NCI-H2029 treated with DMSO at 0.1 percent for 48 hours (cell line): ENCODE measurements around the gene CNTLN.
"Not testable (repeated sequence)": the region's sequence is repeated elsewhere in the genome, so short reads cannot be mapped to it uniquely, and the experiment has no call there.

Experiments used
- DNase-seq: peaks from one replicate; lab custom pipeline; 2025; lab: John Stamatoyannopoulos, UW

Gene CNTLN

DNA sequence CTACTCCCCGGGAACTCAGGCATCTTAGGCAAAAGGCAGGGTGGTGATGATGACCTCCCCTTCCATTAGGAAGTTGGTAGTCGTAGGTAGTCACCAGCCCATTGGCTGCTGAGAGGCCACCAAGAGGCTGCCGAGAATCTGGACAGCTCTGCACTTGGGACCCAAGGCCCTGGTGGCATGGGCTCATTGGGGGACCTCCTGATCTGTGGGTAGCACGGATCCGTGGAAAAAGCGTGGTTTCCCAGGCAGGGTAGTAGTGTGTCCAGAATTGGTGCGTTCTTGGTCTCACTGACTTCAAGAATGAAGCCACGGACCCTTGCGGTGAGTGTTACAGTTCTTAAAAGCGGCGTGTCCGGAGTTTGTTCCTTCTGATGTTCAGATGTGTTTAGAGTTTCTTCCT is 158.8 kb downstream of the CNTLN start:
- DNase-seq = no peak

DNA sequence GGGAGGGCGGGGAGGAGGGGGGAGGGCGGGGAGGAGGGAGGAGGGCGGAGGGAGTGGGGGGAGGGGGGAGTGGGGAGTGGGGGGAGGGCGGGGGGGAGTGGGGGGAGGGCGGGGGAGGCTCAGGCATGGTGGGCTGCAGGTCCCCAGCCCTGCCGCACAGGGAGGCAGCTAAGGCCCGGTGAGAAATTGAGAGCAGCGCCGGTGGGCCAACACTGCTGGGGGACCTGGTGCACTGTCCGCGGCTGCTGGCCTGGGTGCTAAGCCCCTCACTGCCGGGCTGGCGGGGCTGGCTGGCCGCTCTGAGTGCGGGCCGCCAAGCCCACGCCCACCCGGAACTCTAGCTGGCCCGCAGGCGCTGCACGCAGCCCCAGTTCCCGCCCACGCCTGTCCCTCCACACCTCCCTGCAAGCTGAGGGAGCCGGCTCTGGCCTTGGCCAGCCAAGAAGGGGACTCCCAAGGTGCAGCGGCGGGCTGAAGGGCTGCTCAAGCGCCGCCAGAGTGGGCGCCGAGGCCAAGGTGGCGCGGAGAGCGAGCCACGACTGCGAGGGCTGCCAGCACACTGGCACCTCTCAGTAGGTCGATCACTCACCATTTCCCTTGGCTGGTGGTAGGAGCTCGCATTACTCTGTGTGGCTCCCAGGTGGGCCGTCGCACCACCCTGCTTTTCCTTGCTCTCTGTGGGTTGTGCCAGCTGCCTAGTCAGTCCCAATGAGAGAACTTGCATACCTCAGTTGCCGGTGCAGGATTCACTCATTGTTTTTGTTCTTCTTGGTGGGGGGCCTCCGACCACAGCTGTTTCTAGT is 160.2 kb downstream of the CNTLN start:
- no peak for DNase-seq

GRCh38 chr9:17315341-17315740 is 180.5 kb downstream of the CNTLN start:
- DNase-seq = no peak

DNA sequence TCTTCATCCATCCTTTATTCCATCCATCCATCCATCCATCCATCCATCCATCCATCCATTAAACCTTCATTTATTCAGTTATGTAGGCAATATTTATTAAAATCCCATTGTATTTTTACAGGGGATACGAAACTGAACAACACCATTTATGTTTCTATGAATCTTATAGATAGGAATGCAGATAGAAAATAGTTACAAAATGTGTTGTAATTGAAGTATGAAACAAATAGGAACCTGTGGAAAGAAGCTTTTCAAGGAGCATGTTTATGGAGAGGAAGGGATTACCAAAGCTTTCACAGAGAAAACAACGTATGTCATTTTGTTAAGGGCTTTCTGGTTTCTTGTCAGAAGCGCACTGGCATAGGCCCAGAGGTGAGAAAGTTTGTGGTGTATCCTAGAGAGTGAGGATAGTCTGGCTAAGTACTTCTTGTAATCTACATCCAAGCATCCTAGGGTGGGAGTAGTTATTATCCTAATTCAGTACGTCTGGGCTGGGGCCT is 184.0 kb downstream of the CNTLN start:
- DNase-seq = no peak

DNA sequence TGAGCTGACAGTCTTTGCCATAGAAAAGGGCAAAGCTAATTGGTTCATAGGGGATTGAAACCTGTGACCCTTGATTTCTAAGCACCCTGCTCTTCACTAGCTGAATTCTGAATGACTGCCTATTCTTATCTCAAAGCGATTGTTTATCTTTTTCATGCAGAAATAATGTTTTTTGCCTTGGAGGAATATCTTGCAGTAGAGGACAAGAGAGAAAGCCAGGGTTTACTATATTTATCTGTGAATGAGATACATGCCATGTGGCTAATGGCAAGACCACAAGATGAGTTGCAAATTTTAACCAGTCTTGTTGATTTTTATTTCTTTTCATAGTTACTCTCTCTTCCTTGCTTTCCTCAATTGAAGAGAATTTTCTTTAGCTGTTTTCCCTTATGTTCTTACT is 185.0 kb downstream of the CNTLN start:
- DNase-seq = no peak

- no peak for DNase-seq
These were observed 188.3 kb downstream of the CNTLN start for GRCh38 chr9:17322882-17323864.

DNA sequence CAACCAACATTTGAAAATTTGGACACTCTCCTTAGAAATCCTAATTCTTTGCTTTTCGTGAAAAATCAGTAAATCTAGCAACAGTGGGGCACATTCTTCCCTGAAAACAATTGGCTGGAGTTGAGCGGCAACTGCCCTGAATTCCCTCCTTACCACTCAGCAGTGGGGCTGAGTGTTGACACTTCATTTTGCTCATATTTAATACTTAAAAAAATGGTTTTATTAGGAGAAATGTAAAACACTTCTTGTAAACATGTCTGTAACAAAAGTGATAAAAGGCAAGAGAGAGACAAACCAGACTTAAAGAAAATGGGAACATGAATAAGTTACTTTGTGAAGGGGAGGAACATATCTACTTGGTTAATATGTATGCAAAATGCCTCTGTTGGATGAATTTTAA is 193.5 kb downstream of the CNTLN start:
- no peak for DNase-seq

- DNase-seq = no peak
These were observed 195.3 kb downstream of the CNTLN start for GRCh38 chr9:17330097-17330496.

GRCh38 chr9:17332115-17332514 is 197.3 kb downstream of the CNTLN start:
- no peak for DNase-seq

DNA sequence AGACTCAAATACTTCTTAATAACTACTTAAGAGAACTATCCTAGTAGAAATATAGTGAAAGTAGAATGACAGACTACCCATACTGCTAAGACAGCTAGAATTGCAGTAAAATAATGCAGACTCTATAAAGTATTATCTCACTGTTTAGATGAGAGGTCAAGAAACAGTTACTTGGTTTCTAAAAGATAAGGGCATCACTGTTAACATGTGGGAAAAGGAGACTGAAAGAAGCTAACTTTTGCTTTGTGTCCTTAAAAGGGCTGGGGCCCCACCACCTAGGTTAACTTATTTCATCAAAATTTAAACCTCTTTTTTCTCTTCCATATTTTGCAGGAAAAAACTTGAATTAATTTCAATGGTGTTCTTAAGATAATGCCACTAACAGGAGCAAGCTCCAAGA is 204.3 kb downstream of the CNTLN start:
- no peak for DNase-seq

- no peak for DNase-seq
These were observed 207.9 kb downstream of the CNTLN start for GRCh38 chr9:17342696-17343095.

GRCh38 chr9:17349831-17350230 is 215.0 kb downstream of the CNTLN start:
- no peak for DNase-seq

GRCh38 chr9:17354006-17354405 is 219.2 kb downstream of the CNTLN start:
- not testable (repeated sequence) for DNase-seq

DNA sequence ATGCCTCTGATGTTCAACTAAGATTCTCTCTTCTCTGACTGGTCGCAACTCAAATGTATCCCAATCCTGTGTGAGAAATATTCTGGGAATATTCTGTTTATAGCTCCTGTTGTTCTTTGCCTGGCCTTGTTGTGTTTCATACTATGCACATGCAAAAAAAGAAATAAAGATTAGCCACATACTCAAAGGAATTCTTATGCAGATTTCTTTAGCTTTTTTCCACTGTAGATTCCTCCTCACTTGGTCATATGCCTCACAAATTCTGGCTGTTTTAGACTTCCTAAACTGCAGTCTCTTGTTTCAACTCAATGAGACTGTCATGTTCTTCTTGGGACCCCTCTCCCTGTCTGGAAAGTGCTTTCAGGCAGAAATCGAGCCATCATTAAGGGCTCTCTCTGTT is 226.5 kb downstream of the CNTLN start:
- no peak for DNase-seq

- DNase-seq = no peak
These were observed 232.2 kb downstream of the CNTLN start for GRCh38 chr9:17367035-17367434.

GRCh38 chr9:17380126-17380861 is 245.5 kb downstream of the CNTLN start:
- no peak for DNase-seq

- DNase-seq = no peak
These were observed 252.7 kb downstream of the CNTLN start for GRCh38 chr9:17387565-17387964.

- no peak for DNase-seq
These were observed 254.2 kb downstream of the CNTLN start for GRCh38 chr9:17389026-17389425.

DNA sequence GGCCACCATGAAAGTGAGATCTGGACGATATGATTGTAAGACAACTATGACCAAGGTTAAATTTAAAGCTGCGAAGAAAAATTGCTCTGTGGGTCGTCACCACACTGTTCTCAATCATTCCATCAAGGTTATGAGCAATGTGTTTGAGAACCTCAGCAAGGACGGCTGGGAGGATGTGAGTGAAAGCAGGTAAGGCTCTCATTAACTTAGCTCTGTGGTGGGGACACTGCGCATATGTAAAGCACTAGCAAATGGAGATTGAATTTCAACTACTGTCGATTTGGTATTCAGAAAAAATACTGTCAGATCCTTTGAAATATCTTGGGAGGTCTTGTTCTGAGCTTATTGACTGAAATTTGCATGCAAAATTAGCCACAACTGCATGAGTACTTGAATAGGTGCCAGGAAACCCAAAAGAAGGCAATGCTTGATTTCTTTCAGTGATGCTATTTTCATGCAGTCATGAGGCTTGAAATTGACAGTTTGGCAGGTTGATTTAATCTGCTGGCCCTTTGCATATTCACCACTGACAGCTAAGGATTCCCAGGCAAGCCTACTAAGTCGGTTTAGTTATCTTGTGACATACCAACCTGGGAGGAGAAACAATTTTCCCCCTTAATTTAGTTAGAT is 260.2 kb downstream of the CNTLN start:
- no peak for DNase-seq

GRCh38 chr9:17397166-17397728 is 262.4 kb downstream of the CNTLN start:
- not testable (repeated sequence) for DNase-seq

DNA sequence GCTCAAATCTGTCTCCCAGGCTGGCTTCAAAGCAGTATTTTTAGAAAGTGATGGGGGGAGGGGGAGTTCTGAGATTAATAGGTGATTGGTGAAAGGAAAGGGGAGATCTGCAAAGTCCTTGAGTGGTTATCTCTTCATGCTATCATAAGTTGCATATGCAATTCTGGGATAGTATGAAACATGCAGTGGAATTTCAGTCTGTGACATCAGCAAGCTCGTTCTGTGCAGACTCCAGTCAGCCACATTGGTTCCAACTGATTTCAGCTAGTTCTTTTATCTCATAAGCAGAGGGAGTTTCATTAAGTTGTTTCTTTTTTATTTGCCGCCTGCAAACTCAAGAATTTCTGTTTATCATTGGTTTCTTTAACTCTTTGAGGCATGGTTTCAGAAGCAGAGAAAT is 263.5 kb downstream of the CNTLN start:
- no peak for DNase-seq
